Chondrocyte (in vitro differentiated cells): ENCODE results near the gene C1orf210. TPM values are rescaled to one million over a fixed set of nuclear protein-coding genes. Genes with fewer than 3 reads are reported as not detected.

Source experiments
- DNase-seq: peaks from one replicate; pipeline ENCODE4 v3.0.0; 2021; ENCODE audit warnings: mixed read lengths, low spot score
- H3K27ac Mint-ChIP-seq: one replicate; pipeline ENCODE4 v1.8.0; 2021; ENCODE audit warnings: mild to moderate bottlenecking, moderate library complexity, mixed read lengths; ENCODE audit not compliant: unreplicated experiment
- H3K27me3 Mint-ChIP-seq: 2 replicates; pipeline ENCODE4 v1.8.0; 2021; ENCODE audit warnings: low read depth, mixed read lengths
- H3K36me3 Mint-ChIP-seq: 2 replicates; pipeline ENCODE4 v1.8.0; 2021; ENCODE audit warnings: low read depth, mixed read lengths
- H3K4me1 Mint-ChIP-seq: 2 replicates; pipeline ENCODE4 v1.8.0; 2021; ENCODE audit warnings: low read depth, mild to moderate bottlenecking, mixed read lengths
- H3K4me3 Mint-ChIP-seq: one replicate; pipeline ENCODE4 v1.8.0; 2021; ENCODE audit warnings: mild to moderate bottlenecking, moderate library complexity, mixed read lengths; ENCODE audit not compliant: unreplicated experiment
- H3K9me3 Mint-ChIP-seq: 2 replicates; pipeline ENCODE4 v1.8.0; 2021; ENCODE audit warnings: low read depth, mixed read lengths
- CTCF ChIP-seq: fragments of 200-600 bp; sonication (generic); IDR thresholded peaks from 2 replicates; pipeline ENCODE4 v1.5.0; 2021; ENCODE audit warnings: antibody characterized with exemption, mild to moderate bottlenecking, moderate library complexity
- total RNA-seq: library from RNA; stranded (reverse); gene quantifications from 3 replicates; pipeline ENCODE4 v1.2.1, GENCODE V29; 2021

The C1orf210 gene
- total RNA-seq, 1 donor from 2014 or later: not detected

DNA sequence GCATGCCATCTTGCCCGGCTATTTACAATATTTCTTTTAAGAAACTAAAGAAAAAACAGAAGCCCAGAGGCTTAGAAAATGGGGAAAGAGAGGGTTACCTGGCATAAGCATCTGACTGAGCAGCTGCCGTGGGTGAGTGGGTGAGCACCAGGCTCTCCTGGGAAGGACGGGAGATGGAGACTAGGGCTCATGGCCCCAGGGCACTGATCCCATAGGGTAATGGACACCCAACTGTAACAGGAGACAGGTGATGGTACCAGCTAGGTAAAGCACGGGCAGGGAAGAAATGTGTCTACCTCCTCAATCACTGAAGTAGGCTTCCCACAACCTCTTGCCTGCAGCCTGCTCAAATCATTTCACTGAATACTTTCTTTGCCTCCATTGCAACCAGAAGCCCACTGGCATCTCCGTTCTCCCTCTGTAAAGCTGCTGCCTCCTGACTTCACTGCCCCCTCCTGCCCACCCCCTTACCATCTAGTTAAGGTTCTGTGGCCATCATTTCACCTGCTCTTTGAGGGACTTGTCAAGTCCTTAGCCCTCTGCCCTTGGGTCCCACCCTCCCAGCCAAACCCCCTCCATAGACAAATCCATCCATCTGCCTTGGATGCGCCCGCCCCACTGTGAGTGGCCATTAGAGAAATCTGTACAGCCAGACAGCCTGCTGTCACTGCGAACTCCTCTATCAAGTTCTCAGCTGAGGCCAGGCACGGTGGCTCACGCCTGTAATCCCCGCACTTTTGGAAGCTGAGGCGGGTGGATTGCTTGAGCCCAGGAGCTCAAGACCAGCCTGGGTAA is 9.4 kb downstream of the C1orf210 start:
- Mint-ChIP-seq H3K27ac (no peak overlapping the region), H3K4me1 (peaks cover 5% of the 10 kb centered on the region), H3K9me3 (no peaks in the 10 kb centered on the region), H3K27me3 (peaks cover 2% of the 10 kb centered on the region), H3K36me3 (no peaks in the 10 kb centered on the region), H3K4me3 (no peak overlapping the region)
- no peak for TF ChIP-seq CTCF
- DNase-seq: peak; percentile 42

- no peaks in the 10 kb centered on the region for H3K36me3 Mint-ChIP-seq
- no peak for TF ChIP-seq CTCF
- DNase-seq: peak; percentile 33
- H3K4me3 Mint-ChIP-seq: no peak overlapping the region
- H3K27ac Mint-ChIP-seq: peak overlapping the region; percentile 42
- peaks cover 2% of the 10 kb centered on the region for H3K27me3 Mint-ChIP-seq
- H3K9me3 Mint-ChIP-seq: no peaks in the 10 kb centered on the region
- peaks cover 12% of the 10 kb centered on the region for H3K4me1 Mint-ChIP-seq
Observed at GRCh38 chr1:43274804-43275180, 10.6 kb downstream of the C1orf210 start.

DNA sequence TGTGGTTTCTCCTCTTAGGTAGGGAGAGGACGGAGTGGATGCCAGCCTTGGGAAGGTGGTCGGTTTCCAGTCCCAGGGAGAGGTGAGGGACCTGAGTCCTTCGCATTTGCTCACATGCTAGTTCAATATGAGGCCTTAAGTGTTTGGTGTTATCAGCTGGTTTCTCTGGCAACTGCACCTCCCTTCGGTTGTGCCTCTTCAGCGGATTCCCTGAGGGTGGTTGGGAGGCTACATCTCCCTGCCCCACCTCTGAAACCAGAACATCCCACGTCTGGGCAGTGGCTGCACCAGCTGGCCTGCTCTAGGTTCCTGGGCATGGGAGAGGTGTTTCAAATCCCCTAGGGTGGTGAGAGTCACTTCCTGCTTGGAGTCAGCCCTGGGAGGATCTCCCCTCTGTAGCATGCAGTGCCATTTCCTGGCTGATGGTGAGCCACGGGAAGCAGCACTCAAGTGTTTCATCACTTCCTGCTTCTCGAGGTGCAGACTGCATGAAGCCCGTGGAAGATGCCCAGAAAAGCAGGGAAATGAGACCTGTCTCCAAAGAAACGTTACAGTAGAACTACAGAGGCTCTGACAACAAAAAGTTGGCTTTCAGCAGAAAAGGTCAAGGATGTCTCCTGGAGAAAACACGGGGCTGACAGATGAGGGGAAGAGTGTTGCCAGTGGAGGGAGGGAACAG is 11.1 kb downstream of the C1orf210 start:
- peak; percentile 34 for DNase-seq
- Mint-ChIP-seq H3K27me3 (peaks cover 2% of the 10 kb centered on the region), H3K4me1 (peaks cover 12% of the 10 kb centered on the region), H3K36me3 (no peaks in the 10 kb centered on the region), H3K9me3 (no peaks in the 10 kb centered on the region), H3K4me3 (no peak overlapping the region), H3K27ac (peak overlapping the region; percentile 2)
- TF ChIP-seq CTCF: no peak

DNA sequence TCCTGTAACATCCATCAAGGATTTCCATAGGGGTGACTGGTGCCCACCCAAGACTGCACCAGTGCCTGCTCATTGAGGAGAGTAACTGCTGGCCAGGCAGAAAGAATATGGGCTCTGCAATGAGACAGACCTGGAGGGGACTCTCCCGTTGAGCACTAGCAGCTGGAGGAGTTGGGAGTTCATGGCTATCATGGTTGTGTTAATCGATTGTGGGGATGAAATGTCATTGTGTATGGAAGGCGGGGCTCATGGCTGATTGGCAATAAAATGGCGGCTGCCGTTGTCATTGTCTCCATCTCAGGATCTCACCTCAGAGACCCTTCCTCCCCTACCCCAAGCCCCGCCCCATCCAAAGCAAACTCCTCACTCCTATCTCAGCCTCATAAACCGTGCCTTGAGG is 11.7 kb downstream of the C1orf210 start:
- Mint-ChIP-seq H3K4me3 (no peak overlapping the region), H3K27ac (no peak overlapping the region), H3K4me1 (peaks cover 12% of the 10 kb centered on the region), H3K27me3 (peaks cover 2% of the 10 kb centered on the region), H3K36me3 (no peaks in the 10 kb centered on the region), H3K9me3 (no peaks in the 10 kb centered on the region)
- no peak for TF ChIP-seq CTCF
- DNase-seq: no peak

- H3K4me1 Mint-ChIP-seq: peaks cover 12% of the 10 kb centered on the region
- TF ChIP-seq CTCF: no peak
- no peak overlapping the region for H3K4me3 Mint-ChIP-seq
- peaks cover 2% of the 10 kb centered on the region for H3K27me3 Mint-ChIP-seq
- H3K27ac Mint-ChIP-seq: no peak overlapping the region
- DNase-seq: peak; percentile 92
- no peaks in the 10 kb centered on the region for H3K9me3 Mint-ChIP-seq
- no peaks in the 10 kb centered on the region for H3K36me3 Mint-ChIP-seq
Observed at GRCh38 chr1:43272576-43273571, 12.5 kb downstream of the C1orf210 start.
